Subcutaneous adipose tissue (tissue), 4 donors: ENCODE measurements around the gene TMEM74B. TPM values are rescaled to one million over a fixed set of nuclear protein-coding genes. Genes with fewer than 3 reads are reported as not detected.

Experiments used
- total RNA-seq, 4 donors: library from RNA; depleted of rRNA; stranded (reverse); fragments of >200 nt; gene quantifications; one replicate each; pipeline ENCODE4 v1.1.0, GENCODE V29; 2016
- TF ChIP-seq, protein P1 (sequence below): fragments of 450-650 bp; IDR thresholded peaks from one replicate; pipeline ENCODE4 v1.5.1; 2016; ENCODE audit warnings: low read depth, mild to moderate bottlenecking, control low read depth, antibody characterized with exemption, moderate library complexity

TMEM74B gene
- total RNA-seq, 4 donors from 2014 or later = 1.1 to 2.1 TPM; not detected in 2

DNA sequence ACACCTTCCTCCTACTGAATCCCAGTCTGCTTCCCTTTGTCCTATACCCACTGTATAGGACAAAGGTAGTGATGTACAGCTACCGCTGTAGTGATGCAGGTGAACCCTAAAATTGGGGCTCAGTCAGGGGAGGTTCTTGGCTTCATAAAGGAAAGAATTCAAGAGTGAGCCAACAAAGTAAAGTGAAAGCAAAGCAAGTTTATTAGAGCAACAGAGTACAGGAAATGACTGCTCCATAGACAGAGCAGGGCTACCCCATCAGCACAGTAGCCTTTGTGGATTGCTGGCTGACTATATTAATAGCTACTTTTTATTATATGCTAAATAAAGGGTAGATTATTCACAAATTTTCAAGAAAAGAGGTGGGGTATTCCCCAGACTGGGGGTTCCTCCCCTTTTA is 15.2 kb upstream of the TMEM74B start:
- TF ChIP-seq, protein P1, sequence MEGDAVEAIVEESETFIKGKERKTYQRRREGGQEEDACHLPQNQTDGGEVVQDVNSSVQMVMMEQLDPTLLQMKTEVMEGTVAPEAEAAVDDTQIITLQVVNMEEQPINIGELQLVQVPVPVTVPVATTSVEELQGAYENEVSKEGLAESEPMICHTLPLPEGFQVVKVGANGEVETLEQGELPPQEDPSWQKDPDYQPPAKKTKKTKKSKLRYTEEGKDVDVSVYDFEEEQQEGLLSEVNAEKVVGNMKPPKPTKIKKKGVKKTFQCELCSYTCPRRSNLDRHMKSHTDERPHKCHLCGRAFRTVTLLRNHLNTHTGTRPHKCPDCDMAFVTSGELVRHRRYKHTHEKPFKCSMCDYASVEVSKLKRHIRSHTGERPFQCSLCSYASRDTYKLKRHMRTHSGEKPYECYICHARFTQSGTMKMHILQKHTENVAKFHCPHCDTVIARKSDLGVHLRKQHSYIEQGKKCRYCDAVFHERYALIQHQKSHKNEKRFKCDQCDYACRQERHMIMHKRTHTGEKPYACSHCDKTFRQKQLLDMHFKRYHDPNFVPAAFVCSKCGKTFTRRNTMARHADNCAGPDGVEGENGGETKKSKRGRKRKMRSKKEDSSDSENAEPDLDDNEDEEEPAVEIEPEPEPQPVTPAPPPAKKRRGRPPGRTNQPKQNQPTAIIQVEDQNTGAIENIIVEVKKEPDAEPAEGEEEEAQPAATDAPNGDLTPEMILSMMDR = no peak

DNA sequence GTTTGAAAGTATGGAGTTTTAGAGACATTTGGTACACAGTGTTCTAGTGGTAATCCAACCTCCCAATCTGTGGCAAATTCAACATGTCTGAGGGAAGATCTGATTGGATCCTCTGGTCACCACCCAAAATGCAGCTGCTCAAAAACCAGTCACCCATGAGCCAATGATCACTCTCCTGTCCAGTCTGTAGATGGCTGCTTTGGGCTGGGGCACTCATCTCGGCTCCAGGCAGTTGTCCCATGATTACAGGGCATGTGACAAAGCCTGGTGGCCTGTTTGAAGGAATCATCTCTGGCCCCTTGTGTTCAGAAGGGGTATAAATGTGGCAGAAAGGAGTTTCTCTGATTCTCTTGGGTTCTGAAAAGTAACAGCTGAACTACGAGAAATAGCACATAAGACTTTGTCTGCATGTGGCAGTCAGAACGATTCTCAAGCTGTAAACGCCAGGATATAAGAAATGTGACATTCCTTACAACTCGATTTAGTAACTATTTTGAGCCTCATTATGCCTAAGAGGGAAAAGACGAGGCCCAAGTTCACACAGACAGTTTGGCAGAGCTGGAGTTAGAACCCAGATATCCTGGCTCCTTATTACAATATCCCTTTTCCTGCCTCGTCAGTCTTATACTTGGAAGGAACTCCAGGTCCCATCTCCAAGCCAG is 14.6 kb upstream of the TMEM74B start:
- TF ChIP-seq, protein P1 = no peak

DNA sequence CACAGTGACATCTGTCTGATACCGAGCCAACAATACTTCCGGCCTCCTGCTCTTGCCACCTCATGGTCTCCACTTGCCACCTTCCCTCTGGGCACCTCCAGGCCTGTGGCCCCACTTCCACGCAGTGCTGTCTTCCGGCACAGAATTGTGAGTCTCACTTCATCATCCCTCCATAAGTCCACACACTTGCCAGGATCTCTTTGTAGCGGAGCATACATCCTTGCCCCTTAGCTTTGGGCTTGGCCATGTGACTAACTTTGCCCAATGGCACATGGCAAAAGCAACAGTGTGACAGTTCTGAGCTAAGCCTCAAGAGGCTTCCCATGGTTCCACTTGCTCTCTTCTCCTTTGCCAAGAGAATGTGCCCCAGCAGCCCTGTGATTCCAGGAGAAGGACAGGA is 14.0 kb upstream of the TMEM74B start:
- TF ChIP-seq, protein P1 = no peak

DNA sequence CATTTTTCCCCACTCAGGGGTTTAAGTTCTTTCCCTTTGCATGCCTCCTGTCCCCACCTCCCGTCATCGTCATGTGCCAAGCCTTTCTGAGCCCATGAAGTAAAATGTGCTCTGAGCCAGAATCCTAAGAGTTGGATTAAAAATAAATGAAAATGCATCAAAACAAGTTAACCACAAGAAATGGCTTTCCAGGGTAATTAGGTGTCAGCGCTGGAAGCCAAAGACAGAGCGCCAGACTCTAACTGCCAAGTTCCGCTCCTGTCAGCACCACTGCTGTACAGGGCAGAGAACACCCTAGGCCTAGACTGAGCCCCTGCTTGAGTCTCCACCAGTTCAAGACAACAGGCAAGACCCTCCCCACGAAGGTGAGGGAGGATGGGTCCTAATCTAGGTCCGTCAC is 13.0 kb upstream of the TMEM74B start:
- TF ChIP-seq, protein P1 = no peak

DNA sequence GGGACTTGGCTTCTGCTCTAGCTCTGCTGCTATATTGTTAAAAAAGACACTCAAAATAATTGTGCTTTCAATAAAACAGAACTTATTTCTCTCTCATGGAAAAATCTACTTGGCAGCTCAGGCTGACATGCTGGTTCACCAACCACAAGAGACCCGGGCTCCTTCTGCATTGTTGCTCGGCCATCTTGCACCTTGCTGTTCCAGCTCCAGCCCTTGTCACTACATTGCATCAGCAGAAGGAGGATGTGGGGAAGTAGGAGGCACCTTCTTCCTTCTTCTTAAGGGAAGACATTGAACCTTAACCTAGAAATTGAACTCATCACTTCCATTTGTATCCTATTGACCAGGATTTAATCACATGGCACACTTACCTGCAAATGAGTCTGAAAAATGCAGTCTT is 11.9 kb upstream of the TMEM74B start:
- TF ChIP-seq, protein P1 = no peak

- TF ChIP-seq, protein P1 = no peak
Measured at GRCh38 chr20:1195226-1195625, 10.4 kb upstream of the TMEM74B start.

DNA sequence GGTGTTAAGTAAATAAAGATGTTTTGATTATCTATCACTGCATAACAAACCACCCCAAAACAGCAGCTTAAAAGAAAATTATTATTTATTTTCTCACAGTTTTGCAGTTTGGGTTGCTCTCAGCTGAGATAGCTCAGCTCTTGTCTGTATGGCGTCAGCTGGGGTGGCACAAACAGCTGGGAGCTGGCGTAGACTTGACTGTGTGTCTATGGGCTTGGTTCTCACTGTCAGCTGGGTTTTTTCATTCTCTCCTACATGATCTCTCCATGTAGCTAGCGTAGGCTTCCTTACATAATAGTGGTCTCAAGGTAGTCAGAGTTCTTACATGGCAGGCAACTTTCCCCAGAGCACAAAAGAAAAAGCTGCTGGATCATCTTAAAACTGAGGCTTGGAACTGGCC is 6.5 kb upstream of the TMEM74B start:
- TF ChIP-seq, protein P1 = no peak
